RPMI7951 (cell line): ENCODE results near the gene CDCP1. TPM values are rescaled to one million over a fixed set of nuclear protein-coding genes. Genes with fewer than 3 reads are reported as not detected.
"Not testable (repeated sequence)": the region's sequence is repeated elsewhere in the genome, so short reads cannot be mapped to it uniquely, and the experiment has no call there.

Experiments
- DNase-seq: peaks from one replicate; pipeline ENCODE4 v3.0.0-alpha.2; 2012; ENCODE audit warnings: low read depth
- total RNA-seq: library from RNA; depleted of rRNA; stranded (reverse); fragments of >200 nt; shearing (Covaris generic); gene quantifications from 2 replicates; pipeline ENCODE4 v1.2.3, GENCODE V29; 2014

Gene CDCP1
- total RNA-seq, 1 experiment from 2014 or later = 78.0 TPM

DNA sequence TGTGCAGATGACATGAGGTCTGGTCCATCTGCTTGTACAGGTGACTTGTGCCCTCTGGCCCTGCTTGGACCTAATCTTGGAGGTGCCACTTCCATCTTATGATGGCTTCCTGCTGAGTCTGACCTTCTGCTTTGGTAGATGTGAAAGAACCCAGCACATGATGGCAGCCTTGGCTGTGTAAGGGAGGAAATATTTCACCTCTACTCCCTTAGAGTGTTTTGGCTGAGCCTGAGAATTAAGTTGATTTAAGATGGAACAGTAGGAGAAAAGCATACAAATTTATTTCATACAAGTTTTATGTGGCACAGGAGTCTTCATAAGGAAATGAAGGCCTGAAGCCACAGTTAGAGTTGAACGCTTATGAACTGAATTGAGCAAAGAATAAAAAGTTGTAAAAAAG lies 27.6 kb upstream of the CDCP1 start:
- no peak for DNase-seq

DNA sequence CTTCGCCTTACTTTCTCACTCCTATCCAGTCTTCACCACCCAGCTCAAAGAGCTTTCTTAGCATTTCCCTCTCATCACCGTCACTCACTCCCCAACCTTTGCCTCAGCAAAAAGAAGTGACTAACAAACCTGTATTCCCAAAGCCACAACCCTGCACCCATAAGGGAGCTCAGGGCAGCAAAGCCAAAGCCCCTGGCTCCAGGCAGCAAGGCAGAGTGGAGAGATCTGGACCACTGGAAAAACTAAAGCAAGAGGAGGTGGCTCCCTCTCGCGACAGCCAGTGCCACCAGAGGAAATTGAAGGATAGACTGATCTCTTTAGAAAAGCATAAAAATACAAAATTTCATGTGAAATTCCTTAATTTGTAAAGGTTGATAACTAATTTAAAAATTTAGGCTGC lies 25.1 kb upstream of the CDCP1 start:
- DNase-seq = peak; percentile 63

DNA sequence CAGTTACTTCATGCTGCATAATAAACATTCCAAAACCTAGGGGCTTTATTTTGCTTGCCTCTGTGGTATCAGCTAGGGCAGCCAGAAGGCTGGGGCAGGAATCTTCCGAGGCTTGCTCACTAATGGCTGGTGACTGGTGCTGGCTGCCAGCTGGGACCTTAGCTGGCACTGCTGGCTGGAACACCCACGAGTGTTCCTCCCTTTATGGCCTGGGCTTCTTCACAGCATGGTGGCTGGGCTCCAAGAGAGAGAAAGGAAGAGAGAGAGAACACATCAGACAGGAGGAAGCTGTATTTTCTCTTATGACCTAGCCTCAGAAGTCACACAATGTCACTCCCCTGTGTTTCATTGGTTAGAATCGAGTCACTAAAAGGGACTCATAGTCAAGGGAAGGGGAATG lies 23.9 kb upstream of the CDCP1 start:
- DNase-seq = peak; percentile 44

DNA sequence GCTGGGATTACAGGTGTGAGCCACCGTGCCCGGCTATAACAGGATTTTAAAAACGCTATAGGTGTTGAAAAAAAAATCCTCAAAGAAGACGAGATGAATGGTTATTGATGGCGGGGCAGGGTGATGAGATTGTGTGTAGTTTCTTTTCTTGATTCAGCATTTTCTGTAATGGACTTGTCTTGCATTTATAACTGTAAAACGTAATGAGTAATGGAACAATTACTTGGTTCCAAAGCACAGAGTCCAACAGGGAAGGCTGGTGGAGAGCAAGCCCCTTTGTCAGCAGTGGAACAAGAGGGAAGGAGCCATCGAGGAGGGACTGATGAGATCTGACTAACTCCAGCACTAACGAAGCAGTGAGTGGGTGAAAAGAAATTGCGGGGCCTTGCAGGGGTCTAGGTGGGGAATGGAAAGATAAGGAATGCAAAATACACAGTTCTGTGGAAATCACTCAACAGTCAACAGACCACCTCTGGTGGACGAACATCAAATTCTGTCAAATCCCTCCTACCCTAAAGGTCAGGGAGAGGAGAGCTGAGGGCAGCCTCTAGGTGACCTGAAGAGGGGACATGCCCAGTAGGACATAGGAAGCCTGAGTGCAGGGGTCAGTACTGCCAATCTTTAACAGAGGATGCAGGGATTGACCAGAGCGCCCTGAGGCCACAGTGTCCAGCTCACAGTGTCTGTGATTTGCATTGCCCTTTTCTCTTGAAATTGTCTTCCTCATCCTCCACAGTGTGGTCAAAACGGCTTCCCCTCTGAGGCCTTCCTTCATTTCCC lies 23.1 kb upstream of the CDCP1 start:
- peak; percentile 14 for DNase-seq

DNA sequence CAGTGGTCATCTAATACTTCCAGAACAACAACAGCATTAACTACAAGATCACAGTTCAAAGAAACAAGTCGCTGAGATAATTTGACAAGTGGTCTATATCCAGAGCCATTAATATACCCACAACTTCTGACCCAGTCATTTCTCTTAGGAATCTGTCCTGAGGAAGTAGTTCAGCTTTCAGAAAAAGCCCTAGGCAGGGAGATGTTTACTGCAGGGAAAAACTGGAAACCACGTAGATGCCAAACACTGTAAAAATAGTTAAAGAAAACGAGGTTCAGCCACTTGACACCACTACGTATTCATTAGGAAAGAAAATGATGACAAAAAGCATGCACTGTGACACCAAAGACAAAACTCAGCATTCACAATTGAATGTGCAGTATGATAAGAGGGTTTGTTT lies 22.3 kb upstream of the CDCP1 start:
- DNase-seq = peak; percentile 54

DNA sequence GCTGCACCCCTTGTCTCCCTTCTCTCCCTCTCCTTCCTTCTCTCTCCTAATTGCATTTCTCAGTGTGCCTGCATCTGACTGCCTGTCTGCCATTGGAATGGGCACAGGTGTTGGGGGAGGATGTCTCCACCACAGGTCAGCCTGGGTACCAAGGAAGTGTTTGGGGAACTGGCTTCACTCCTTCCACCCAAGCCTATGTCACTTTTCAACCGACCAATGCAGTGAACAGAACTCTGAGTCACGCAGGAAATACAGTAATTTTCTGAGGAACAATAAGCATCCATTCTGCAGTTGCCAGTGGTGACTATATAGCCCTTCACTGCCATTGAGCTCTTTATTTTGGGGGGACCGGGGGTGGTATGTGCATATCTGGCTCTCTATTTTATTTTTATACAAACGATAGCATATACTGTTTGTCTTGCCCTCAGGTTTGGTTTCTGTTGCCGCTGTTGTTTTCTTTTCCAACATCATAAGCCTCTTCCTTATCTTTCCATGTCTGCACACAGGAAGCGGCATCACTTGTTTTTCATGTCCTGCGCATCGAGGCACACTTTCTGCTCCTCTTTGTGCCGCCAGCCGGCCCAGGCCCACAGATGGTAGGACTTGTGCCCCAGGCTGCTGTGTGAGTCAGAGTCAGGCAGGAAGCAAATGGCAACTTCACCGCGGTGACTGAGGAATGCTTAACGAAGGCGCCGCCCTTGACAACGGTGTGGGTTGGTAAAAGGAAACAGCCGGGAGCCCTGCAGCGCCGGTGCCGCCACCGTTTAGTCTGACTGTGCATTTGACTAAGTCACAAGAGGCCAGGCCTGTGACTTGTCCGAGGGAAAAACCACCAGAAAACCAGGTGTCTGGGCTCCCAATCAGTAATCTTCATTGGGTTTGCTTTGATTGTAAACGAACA lies 21.1 kb upstream of the CDCP1 start:
- peak; percentile 100 for DNase-seq

DNA sequence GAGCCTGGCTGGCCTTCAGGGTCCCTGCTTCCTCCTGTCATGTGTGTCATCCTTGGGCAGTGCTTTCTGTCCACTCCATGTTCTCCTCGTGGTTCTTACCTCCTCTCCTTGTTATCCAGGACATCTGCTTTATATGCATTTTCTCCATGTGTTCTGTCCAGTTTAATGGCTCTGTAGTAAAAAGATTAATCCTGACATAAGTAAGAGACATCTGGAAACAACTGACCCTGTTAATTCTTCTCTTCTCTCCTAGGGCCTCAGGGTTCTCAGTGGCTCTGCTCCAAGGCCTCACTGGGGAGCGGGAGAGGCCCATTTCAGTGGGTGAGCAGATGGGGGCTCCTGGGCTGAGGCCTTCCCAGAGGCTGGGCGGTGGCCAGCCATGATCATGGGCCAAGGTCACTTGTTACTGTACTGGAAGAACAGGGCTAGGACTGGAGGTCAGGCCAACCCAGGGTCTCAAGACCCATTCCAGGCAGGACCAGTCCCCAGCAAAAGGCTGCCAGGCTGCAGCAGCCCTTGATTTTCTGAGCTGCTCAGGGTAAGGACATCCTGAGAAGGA lies 20.2 kb upstream of the CDCP1 start:
- DNase-seq = peak; percentile 80

DNA sequence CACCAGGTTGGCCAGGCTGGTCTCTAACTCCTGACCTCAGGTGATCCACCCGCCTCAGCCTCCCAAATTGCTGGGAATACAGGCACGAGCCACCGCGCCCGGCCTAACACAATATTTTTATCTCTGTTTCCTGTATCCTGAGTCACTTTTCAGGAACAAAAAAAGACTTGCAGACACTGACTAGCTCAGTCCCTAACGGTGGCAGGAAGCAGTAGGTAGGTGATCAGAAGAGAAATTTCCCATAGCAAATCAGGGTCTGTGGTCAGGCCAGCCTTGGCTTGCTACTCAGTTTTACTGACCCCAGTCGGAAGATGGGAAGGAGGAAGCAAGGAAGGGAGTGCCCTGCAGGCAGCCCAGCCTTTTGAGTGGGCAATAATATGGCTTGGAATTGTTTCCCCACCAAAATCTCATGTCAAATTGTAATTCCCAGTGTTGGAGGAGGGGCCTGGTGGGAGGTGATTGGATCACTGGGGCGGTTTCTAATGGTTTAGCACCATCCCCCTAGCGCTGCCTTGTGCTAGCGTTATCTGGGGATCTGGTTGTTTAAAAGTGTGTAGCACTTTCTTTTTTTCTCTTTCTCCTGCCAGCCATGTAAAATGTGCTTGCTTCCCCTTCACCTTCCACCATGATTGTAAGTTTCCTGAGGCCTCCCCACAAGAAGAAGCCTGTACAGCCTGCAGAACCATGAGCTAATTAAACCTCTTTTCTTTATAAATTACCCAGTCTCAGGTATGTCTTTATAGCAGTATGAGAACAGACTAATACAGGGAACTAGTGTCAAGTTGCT lies 19.5 kb upstream of the CDCP1 start:
- peak; percentile 61 for DNase-seq

DNA sequence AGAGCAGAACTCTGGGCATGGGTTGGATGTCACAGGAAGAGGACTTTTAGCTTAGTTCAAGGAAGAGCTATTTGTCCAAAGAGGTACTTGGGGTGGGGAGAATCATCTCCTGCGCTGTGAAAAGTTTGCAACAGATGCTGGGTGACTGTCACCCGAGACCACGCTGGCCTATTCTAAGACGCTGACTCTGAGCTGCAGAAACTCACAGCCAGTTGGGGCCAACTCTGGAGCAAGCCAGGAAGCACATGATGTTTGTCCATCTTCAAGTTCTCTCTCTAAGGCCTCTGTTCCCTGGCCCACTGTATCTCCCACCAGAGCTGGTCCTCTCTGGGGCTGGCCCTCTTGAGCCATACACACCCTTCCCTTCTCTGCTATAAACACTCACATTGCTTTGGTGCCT lies 17.9 kb upstream of the CDCP1 start:
- DNase-seq = no peak

DNA sequence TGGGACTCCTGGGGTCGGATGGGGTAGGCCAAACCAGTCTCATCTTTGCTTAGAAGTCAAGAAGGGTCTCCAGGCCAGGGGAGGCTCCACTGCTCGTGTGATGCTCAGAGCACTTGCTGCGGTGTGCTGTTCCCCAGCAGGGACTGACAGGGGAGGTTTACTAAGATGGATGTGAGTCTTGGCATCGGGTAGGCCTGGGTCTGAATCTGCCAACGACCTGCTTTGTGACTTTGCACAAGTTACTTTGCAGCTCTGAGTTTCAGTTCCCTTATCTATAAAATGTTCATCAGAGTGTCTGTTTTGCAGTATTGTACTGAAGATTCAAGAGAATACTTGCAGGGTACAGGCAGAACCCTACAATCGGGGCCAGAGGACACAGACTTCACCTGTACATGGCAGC lies 17.3 kb upstream of the CDCP1 start:
- no peak for DNase-seq

DNA sequence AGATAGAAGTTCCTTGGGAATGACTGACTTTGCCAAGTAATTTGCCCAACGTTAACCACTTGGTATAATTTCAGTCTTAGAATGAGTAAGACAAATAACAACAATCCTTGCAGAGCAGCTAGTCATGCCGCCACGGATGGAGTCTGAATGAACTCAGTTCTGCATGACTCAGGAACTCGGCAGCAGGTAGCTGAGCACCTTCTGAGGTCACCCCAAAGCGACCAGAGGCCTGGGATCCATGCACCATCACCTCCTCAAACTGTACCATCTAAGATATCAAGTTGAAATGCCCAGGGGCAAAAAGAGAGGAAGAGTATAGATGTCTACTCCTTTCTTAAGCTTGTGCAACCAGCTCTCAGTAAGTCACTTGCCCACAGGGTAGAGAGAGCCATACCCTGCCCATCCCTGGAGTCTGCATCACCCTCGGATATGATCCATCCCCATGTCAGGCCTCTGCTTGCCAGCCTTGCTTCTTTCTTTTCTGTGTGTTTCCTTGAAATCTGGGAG lies 8.5 kb upstream of the CDCP1 start:
- DNase-seq = peak; percentile 74

DNA sequence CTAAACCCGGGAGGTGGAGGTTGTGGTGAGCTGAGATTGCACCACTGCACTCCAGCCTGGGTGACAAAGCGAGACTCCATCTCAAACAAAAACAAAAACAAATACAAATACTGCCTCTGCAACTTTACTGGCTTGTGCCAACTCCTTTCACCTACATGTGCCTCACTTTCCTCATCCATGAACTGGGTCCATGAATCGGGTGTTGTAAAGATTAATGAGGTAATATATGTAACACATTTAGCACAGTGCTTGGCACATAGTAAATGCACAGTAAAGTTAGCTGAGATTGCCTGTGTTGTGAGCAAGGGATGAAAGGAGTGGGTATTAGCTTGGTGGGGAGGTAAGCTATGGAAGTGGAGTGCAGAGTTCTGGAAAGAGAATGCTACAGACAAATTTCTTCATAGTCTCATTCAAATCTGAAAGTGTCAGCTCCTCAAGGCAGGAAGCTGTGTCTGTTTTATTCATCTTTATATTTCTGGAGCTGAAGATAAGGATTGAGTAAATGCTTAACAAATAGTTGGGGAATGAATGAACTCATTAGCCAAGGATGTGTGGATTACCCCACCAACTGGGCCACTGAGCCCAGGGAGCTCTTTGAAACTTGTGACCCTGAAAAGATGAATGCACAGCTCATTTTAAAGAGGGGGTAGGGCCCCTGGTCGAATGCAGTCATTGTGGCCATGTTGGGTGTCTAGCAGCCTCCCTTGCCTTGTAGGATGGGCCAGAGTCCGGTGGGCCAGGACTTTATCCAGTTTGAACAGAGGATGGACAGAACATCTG lies 7.7 kb upstream of the CDCP1 start:
- peak; percentile 47 for DNase-seq

DNA sequence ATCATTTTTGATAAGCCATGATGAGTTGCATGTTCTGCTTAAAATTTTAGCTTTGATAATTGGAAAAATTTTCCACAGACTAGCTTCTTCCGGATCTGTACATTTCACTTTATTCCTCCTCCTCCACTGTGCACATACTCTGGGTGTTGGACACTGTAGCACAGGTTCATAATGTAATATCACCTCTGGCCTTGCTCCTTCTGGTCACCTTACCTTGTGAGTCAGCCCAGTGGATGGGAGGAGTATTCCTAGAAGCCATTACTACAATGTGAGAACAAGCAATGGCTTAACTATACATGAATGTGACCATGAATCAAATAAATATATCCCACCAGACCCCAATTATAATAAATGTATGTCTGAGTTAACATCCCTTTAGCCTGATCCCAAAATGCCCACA lies 6.1 kb upstream of the CDCP1 start:
- no peak for DNase-seq

DNA sequence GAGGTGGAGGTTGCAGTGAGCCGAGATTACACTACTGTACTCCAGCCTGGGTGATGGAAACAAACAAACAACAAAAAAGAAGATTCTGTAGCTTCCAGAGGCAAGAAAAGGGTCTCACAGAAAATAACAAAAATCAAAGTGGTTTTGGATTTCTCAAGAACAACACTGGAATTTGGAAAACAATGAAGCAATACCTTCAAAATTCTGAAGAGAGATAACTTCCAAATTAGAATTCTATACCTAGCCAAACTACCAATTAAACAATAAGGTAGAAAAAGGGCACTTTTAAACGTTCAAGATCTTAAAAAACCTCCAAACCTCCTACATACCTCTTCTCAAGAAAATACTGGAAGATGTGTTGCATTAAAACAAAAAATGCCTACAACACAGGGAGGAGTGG lies 4.9 kb upstream of the CDCP1 start:
- no peak for DNase-seq

DNA sequence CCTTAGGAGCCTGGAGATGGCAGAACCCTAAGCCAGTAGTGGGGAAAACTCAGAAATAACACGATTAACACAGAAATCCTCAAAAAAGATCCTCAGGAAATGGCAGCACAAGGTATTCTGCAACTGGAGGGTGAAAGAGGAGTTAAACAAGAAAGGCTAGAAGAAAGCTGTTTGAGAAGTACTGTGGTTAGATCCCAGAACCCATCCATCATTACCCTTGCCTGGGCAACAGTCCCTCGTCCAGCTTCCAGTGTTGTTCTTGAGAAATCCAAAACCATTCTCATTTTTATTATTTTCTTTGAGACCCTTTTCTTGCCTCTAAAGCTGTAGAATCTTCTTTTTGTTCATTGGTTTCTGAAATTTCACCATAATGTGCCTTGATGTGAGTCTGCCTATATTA lies 2.7 kb upstream of the CDCP1 start:
- DNase-seq = no peak

DNA sequence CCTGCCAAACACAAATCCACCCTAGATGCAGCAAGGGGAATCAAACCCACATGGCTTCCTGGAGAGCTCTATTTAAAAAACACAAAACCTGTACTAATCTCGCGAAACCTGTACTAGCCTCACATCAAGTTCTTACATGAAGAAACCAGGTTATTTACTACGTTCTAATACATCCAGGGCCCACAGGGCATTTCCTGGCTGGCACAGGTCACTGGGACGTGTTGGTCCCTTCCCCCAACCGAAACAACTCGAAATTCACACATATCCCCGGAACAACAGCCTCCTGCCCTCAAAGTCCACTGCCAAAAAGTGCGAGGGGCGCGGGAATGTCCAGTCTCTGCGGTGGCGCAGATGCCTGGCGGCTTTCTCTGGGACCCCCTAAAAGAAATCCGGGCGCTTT lies 955 bp downstream of the CDCP1 start:
- DNase-seq = peak; percentile 50

DNA sequence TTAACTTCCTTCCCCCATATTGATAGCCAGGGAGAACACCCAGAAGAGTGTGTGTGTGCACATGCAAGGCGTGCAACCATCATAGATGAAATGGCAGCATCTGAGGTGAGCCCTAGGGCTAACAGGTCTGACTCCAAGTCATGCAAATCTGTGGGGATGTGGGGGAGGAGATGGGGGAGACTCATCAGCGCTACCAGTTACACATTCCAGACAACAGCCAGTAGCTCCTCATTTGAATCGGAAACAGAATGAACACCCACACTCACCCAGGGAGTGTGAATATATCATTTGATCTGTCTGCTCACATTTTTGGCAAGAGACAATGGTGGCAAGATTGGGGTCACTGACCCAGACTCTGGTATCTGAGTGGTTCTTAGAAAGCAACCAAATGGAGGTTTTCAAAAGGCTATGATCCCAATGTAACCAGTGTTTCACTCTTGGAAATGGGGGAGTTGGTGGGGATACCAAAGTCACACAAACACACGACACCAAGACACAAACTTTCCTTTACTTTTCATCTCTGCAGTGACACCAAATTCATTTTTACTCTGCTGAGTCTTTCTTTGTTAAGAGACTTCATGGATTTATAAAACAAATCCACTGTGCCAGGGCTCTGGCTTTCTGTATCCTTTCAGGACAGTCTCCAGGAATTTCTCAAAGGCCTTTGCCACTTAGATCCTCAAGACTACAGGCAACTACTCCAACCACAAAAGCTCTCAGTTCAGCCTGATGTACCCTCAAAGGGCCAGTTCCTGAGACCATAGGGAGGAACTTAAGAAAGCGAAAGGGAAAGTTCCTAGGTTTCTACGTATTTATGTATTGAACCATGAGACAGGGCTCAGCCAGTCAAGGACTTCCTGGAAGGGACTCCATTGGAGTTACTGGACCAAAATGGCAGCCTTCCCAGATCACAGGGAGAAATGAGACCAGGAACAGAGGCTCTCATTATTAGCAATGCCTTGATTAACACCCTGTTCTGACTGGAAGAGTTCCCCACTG lies 2.2 kb downstream of the CDCP1 start:
- peak; percentile 93 for DNase-seq

DNA sequence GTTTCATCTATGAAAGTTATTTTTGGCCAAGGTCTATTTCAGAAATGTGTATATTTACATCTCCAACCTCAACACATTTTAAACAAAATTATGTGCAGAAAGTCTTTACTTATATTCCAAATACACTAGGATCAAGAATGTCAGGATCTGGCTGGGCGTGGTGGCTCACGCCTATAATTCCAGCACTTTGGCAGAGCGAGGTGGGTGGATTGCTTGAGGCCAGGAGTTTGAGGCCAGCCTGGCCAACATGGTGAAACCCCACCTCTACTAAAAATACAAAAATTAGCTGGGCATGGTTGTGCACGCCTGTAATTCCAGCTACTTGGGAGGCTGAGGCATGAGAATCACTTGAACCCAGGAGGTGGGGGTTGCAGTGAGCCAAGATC lies 5.4 kb downstream of the CDCP1 start:
- not testable (repeated sequence) for DNase-seq

DNA sequence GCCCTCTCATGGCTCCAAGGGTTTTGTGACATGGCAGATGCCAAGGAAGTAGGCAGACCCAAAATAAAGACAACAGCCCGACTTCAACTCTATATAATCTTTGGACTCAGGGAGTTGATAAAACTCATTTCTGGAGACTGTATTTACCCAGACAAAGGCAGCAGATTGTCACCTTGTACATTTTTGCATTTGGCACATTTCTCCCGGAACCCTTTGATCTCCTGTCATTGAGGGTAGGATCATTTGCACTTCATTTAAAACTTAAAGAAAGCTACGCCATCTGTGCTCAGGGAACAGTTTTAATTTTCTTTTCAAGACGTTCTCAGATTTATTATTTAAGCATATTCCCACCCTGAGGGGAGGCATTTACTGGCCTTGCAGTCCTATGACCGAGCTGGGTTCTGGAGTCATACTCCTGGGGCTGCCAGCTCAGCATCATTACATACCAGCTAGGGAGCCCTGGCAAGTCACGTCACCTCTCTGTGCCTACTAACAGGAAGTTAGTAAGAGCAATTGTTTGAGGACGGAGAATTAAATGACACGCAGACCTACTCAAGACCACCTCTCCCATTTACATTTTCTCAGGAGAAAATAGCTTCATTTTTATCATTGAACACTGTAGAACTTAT lies 5.9 kb downstream of the CDCP1 start:
- peak; percentile 85 for DNase-seq
